ENCODE measurements around the gene MEA1. TPM values are rescaled to one million over a fixed set of nuclear protein-coding genes. Genes with fewer than 3 reads are reported as not detected.
A peak's percentile ranks its signal among the peaks of the same experiment; 100 is the strongest.

The MEA1 gene
- total and polyA plus RNA-seq, 2 donors (not counting 1 experiment from before 2014, with no cell fraction given), result 60.9 to 81.0 TPM

GRCh38 chr6:42963855-42964605, 49.7 kb downstream of the MEA1 start:
- Histone ChIP-seq H3K9ac (ENCODE audit: insufficient read depth, low read length) (no peak overlapping the region), H3K79me2 (ENCODE audit: control insufficient read depth, insufficient read depth, low read length) (no peaks in the 10 kb centered on the region), H4K20me1 (ENCODE audit: control insufficient read depth, extremely low read depth, insufficient read depth, low read length) (no peaks in the 10 kb centered on the region), H3K9me3 (ENCODE audit: control insufficient read depth, insufficient read depth, low read depth, low read length) (no peaks in the 10 kb centered on the region), H3K27ac (ENCODE audit: insufficient read depth, low read length) (no peak overlapping the region), H3K27me3 (ENCODE audit: control insufficient read depth, insufficient read depth, low read length) (no peaks in the 10 kb centered on the region), H3K36me3 (ENCODE audit: control insufficient read depth, insufficient read depth, low read length) (peaks cover 5% of the 10 kb centered on the region), H3K4me1 (ENCODE audit: control insufficient read depth, extremely low read depth, insufficient read depth, low read length) (peaks cover 6% of the 10 kb centered on the region), H3K4me3 (replicated peaks in 1 of 4; ENCODE audit: control extremely low read depth in 1 of 4, insufficient read depth in 1 of 4, low read depth in 3 of 4, low read length in 4 of 4) (no peak overlapping the region), H2AFZ (ENCODE audit: low read length) (no peak overlapping the region), H3K4me2 (ENCODE audit: extremely low read depth, insufficient read depth, low read length) (no peak overlapping the region)
- DNase-seq (ENCODE audit: low read depth in 2 of 2), result peak; percentile 25 to 49
- no peak for TF ChIP-seq EZH2 (IDR thresholded peaks at IDR 0.05; ENCODE audit: low read length, missing control alignments)
- peak in 1 of 2 donors; percentile 28 for TF ChIP-seq CTCF (conservative IDR thresholded peaks at IDR 0.05 in 1 of 2, IDR thresholded peaks at IDR 0.05 in 1 of 2; ENCODE audit: low read depth in 1 of 2, low read length in 2 of 2)

DNA sequence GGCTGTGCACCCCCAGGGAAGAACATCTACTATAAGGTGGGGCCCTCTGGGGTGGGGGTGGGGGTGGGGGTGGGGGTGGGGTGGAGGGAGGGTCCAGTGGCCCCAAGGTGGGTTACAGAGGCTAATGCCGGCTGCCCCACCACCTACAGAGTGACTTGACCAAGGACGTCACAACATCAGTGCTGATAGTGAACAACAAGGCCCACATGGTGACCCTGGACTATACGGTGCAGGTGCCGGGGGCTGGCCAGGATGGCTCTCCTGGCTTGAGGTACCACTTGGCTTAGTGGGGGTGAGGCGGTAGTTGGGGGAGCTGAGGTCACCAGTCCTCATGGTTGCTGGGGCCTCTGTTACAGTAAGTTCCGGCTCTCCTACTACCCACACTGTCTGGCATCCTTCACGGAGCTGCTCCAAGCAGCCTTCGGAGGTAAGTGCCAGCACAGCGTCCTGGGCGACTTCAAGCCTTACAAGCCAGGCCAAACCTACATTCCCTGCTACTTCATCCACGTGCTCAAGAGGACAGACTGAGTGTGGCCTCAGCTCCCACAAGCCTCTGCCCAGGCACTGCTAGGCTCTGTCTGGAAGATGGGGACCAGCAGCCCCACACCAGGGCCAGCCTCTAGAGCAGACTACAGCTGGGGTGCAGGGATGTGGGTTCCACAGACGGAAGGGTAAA, 50.4 kb downstream of the MEA1 start:
- no peaks in the 10 kb centered on the region for H4K20me1 ChIP-seq (ENCODE audit: control insufficient read depth, extremely low read depth, insufficient read depth, low read length)
- DNase-seq (ENCODE audit: low read depth in 2 of 2), result no peak
- H3K27me3 ChIP-seq (ENCODE audit: control insufficient read depth, insufficient read depth, low read length), result no peaks in the 10 kb centered on the region
- no peak overlapping the region for H2AFZ ChIP-seq (ENCODE audit: low read length)
- TF ChIP-seq CTCF (conservative IDR thresholded peaks at IDR 0.05 in 1 of 2, IDR thresholded peaks at IDR 0.05 in 1 of 2; ENCODE audit: low read depth in 1 of 2, low read length in 2 of 2) (no peak), EZH2 (IDR thresholded peaks at IDR 0.05; ENCODE audit: low read length, missing control alignments) (no peak)
- peaks cover 6% of the 10 kb centered on the region for H3K4me1 ChIP-seq (ENCODE audit: control insufficient read depth, extremely low read depth, insufficient read depth, low read length)
- no peak overlapping the region for H3K27ac ChIP-seq (ENCODE audit: insufficient read depth, low read length)
- no peak overlapping the region for H3K9ac ChIP-seq (ENCODE audit: insufficient read depth, low read length)
- no peaks in the 10 kb centered on the region for H3K9me3 ChIP-seq (ENCODE audit: control insufficient read depth, insufficient read depth, low read depth, low read length)
- peaks cover 4% of the 10 kb centered on the region for H3K36me3 ChIP-seq (ENCODE audit: control insufficient read depth, insufficient read depth, low read length)
- no peak overlapping the region for H3K4me2 ChIP-seq (ENCODE audit: extremely low read depth, insufficient read depth, low read length)
- no peaks in the 10 kb centered on the region for H3K79me2 ChIP-seq (ENCODE audit: control insufficient read depth, insufficient read depth, low read length)
- no peak overlapping the region for H3K4me3 ChIP-seq (replicated peaks in 1 of 4; ENCODE audit: control extremely low read depth in 1 of 4, insufficient read depth in 1 of 4, low read depth in 3 of 4, low read length in 4 of 4)

- Histone ChIP-seq H2AFZ (ENCODE audit: low read length) (no peak overlapping the region), H3K4me3 (replicated peaks in 1 of 4; ENCODE audit: control extremely low read depth in 1 of 4, insufficient read depth in 1 of 4, low read depth in 3 of 4, low read length in 4 of 4) (no peak overlapping the region), H3K27me3 (ENCODE audit: control insufficient read depth, insufficient read depth, low read length) (no peaks in the 10 kb centered on the region), H3K27ac (ENCODE audit: insufficient read depth, low read length) (no peak overlapping the region), H3K4me1 (ENCODE audit: control insufficient read depth, extremely low read depth, insufficient read depth, low read length) (peaks cover 6% of the 10 kb centered on the region), H3K9me3 (ENCODE audit: control insufficient read depth, insufficient read depth, low read depth, low read length) (no peaks in the 10 kb centered on the region), H3K79me2 (ENCODE audit: control insufficient read depth, insufficient read depth, low read length) (no peaks in the 10 kb centered on the region), H3K9ac (ENCODE audit: insufficient read depth, low read length) (no peak overlapping the region), H3K36me3 (ENCODE audit: control insufficient read depth, insufficient read depth, low read length) (peaks cover 4% of the 10 kb centered on the region), H3K4me2 (ENCODE audit: extremely low read depth, insufficient read depth, low read length) (no peak overlapping the region), H4K20me1 (ENCODE audit: control insufficient read depth, extremely low read depth, insufficient read depth, low read length) (no peaks in the 10 kb centered on the region)
- no peak for TF ChIP-seq EZH2 (IDR thresholded peaks at IDR 0.05; ENCODE audit: low read length, missing control alignments)
- TF ChIP-seq CTCF (conservative IDR thresholded peaks at IDR 0.05 in 1 of 2, IDR thresholded peaks at IDR 0.05 in 1 of 2; ENCODE audit: low read depth in 1 of 2, low read length in 2 of 2), result no peak
- no peak for DNase-seq (ENCODE audit: low read depth in 2 of 2)
Observed at GRCh38 chr6:42962502-42963178, 51.1 kb downstream of the MEA1 start.
